ENCODE measurements around the gene MCM8. TPM values are rescaled to one million over a fixed set of nuclear protein-coding genes. Genes with fewer than 3 reads are reported as not detected.

The MCM8 gene
- total and polyA plus RNA-seq, 7 experiments from 2014 or later = 0.29 to 22.7 (median 5.1) TPM

GRCh38 chr20:5938456-5939029, 11.9 kb upstream of the MCM8 start:
- intact Hi-C loops (cut with micrococcal nuclease) = no loop called here
- H3K4me3 ChIP-seq (ENCODE audit: low read length) = no peak overlapping the region
- Mint-ChIP-seq H3K27ac (peak overlapping the region in 2 of 9 donors; percentile 56 to 59), H3K4me1 (peaks cover 0 to 9% (median 0%) of the 10 kb centered on the region in 7 donors), H3K27me3 (no peaks in the 10 kb centered on the region), H3K9me3 (no peaks in the 10 kb centered on the region), H3K36me3 (peaks cover 4 to 41% (median 13%) of the 10 kb centered on the region in 5 donors), H3K4me3 (no peak overlapping the region)
- ATAC-seq (no peak), DNase-seq (no peak)
- ChIA-PET CTCF (no interaction called here), POLR2A (no interaction called here)
- no peaks in the 10 kb centered on the region for H3K27me3 ChIP-seq (ENCODE audit: control insufficient read depth in 2 of 2, insufficient read depth in 2 of 2, low read length in 2 of 2)
- H3K36me3 ChIP-seq (ENCODE audit: control insufficient read depth in 2 of 3, insufficient read depth in 3 of 3, low read length in 3 of 3) = peaks cover 7 to 43% (median 26%) of the 10 kb centered on the region in 3 experiments
- no peaks in the 10 kb centered on the region for H3K4me1 ChIP-seq (ENCODE audit: control insufficient read depth in 2 of 2, insufficient read depth in 2 of 2, low read length in 2 of 2)
- H3K27ac ChIP-seq (ENCODE audit: low read depth, low read length) = no peak overlapping the region
- H3K9me3 ChIP-seq (ENCODE audit: control insufficient read depth in 2 of 3, low read length in 3 of 3) = no peaks in the 10 kb centered on the region

GRCh38 chr20:5945963-5946362, 4.5 kb upstream of the MCM8 start:
- peaks cover 12 to 44% (median 34%) of the 10 kb centered on the region in 7 donors for H3K4me1 Mint-ChIP-seq
- peaks cover 6 to 10% of the 10 kb centered on the region in 2 donors for H3K4me1 ChIP-seq (ENCODE audit: control insufficient read depth in 2 of 2, insufficient read depth in 2 of 2, low read length in 2 of 2)
- H3K9me3 ChIP-seq (ENCODE audit: control insufficient read depth in 2 of 3, low read length in 3 of 3) = no peaks in the 10 kb centered on the region
- H3K27me3 Mint-ChIP-seq = peaks cover 0 to 4% (median 0%) of the 10 kb centered on the region in 5 donors
- peaks cover 3 to 49% (median 17%) of the 10 kb centered on the region in 5 donors for H3K36me3 Mint-ChIP-seq
- H3K9me3 Mint-ChIP-seq = peaks cover 0 to 5% (median 0%) of the 10 kb centered on the region in 11 donors
- no peak overlapping the region for H3K4me3 Mint-ChIP-seq
- DNase-seq (no peak), ATAC-seq (no peak)
- H3K36me3 ChIP-seq (ENCODE audit: control insufficient read depth in 2 of 3, insufficient read depth in 3 of 3, low read length in 3 of 3) = peaks cover 12 to 58% (median 33%) of the 10 kb centered on the region in 3 experiments
- no peak overlapping the region for H3K27ac Mint-ChIP-seq
- CTCF ChIA-PET = no interaction called here
- POLR2A ChIA-PET = no interaction called here
- intact Hi-C loops (cut with micrococcal nuclease) = no loop called here
- no peaks in the 10 kb centered on the region for H3K27me3 ChIP-seq (ENCODE audit: control insufficient read depth in 2 of 2, insufficient read depth in 2 of 2, low read length in 2 of 2)
- no peak overlapping the region for H3K4me3 ChIP-seq (ENCODE audit: low read length)
- H3K27ac ChIP-seq (ENCODE audit: low read depth, low read length) = no peak overlapping the region

- Histone ChIP-seq H3K9me3 (ENCODE audit: control insufficient read depth in 2 of 3, low read length in 3 of 3) (no peaks in the 10 kb centered on the region), H3K4me1 (ENCODE audit: control insufficient read depth in 2 of 2, insufficient read depth in 2 of 2, low read length in 2 of 2) (peaks cover 13 to 17% of the 10 kb centered on the region in 2 donors), H3K36me3 (ENCODE audit: control insufficient read depth in 2 of 3, insufficient read depth in 3 of 3, low read length in 3 of 3) (peaks cover 12 to 45% (median 21%) of the 10 kb centered on the region in 3 experiments), H3K27ac (ENCODE audit: low read depth, low read length) (no peak overlapping the region), H3K4me3 (ENCODE audit: low read length) (no peak overlapping the region), H3K27me3 (ENCODE audit: control insufficient read depth in 2 of 2, insufficient read depth in 2 of 2, low read length in 2 of 2) (no peaks in the 10 kb centered on the region)
- Mint-ChIP-seq H3K27me3 (peaks cover 0 to 4% (median 0%) of the 10 kb centered on the region in 5 donors), H3K4me1 (peaks cover 12 to 56% (median 45%) of the 10 kb centered on the region in 7 donors), H3K4me3 (peak overlapping the region in 1 of 10 donors; percentile 8), H3K36me3 (peaks cover 3 to 39% (median 14%) of the 10 kb centered on the region in 5 donors), H3K9me3 (peaks cover 0 to 5% (median 0%) of the 10 kb centered on the region in 11 donors), H3K27ac (peak overlapping the region in 2 of 9 donors; percentile 3 to 49)
- ATAC-seq (peak; percentile 48), DNase-seq (peak in 1 of 9 donors; percentile 37)
- intact Hi-C loops (cut with micrococcal nuclease) = no loop called here
- ChIA-PET POLR2A (interaction anchor here (0.6 kb wide), 1 partner anchor 1232 kb away, joined by 3 read pairs; no protein-coding TSS in a partner anchor), CTCF (interaction anchor here (0.6 to 1.4 kb wide), 2 partner anchors 417 to 1214 kb away, joined by 3 read pairs; no protein-coding TSS in a partner anchor)
These were observed 3.2 kb upstream of the MCM8 start for GRCh38 chr20:5947276-5947675.

GRCh38 chr20:5949943-5950270, 545 bp upstream of the MCM8 start:
- Mint-ChIP-seq H3K4me1 (peaks cover 12 to 66% (median 47%) of the 10 kb centered on the region in 7 donors), H3K36me3 (peaks cover 3 to 34% (median 8%) of the 10 kb centered on the region in 5 donors)
- intact Hi-C loops (cut with micrococcal nuclease) = loop anchor here (1.0 to 10.0 kb wide), 8 partner anchors 114 to 823 kb away; partner anchors contain the start of genes CDS2 (in 2 of the 2) and SHLD1 (in 2 of the 2)

GRCh38 chr20:5967469-5967868, 17.0 kb downstream of the MCM8 start:
- ATAC-seq = no peak
- Histone ChIP-seq H3K27ac (ENCODE audit: low read depth, low read length) (no peak overlapping the region), H3K9me3 (ENCODE audit: control insufficient read depth in 2 of 3, low read length in 3 of 3) (no peaks in the 10 kb centered on the region), H3K4me1 (ENCODE audit: control insufficient read depth in 2 of 2, insufficient read depth in 2 of 2, low read length in 2 of 2) (no peaks in the 10 kb centered on the region), H3K4me3 (ENCODE audit: low read length) (no peak overlapping the region), H3K27me3 (ENCODE audit: control insufficient read depth in 2 of 2, insufficient read depth in 2 of 2, low read length in 2 of 2) (no peaks in the 10 kb centered on the region), H3K36me3 (ENCODE audit: control insufficient read depth in 2 of 3, insufficient read depth in 3 of 3, low read length in 3 of 3) (peaks cover 0 to 10% (median 3%) of the 10 kb centered on the region in 3 experiments)
- ChIA-PET CTCF (no interaction called here), POLR2A (no interaction called here)
- Mint-ChIP-seq H3K4me3 (no peak overlapping the region), H3K9me3 (no peaks in the 10 kb centered on the region), H3K4me1 (peaks cover 0 to 3% (median 0%) of the 10 kb centered on the region in 7 donors), H3K27me3 (no peaks in the 10 kb centered on the region), H3K27ac (no peak overlapping the region), H3K36me3 (peaks cover 0 to 41% (median 31%) of the 10 kb centered on the region in 5 donors)
- no peak for DNase-seq
- intact Hi-C loops (cut with micrococcal nuclease) = no loop called here

More at GRCh38 chr20:5949943-5950270, 545 bp upstream of the MCM8 start:
- peak overlapping the region; percentile 91 to 100 (median 97) for H3K27ac Mint-ChIP-seq
- H3K4me3 Mint-ChIP-seq = peak overlapping the region; percentile 91 to 99 (median 96)
- H3K9me3 Mint-ChIP-seq = peaks cover 0 to 5% (median 0%) of the 10 kb centered on the region in 11 donors
- H3K36me3 ChIP-seq (ENCODE audit: control insufficient read depth in 2 of 3, insufficient read depth in 3 of 3, low read length in 3 of 3) = peaks cover 5 to 34% (median 12%) of the 10 kb centered on the region in 3 experiments
- ChIA-PET POLR2A (no interaction called here), CTCF (no interaction called here)
- peaks cover 13 to 17% of the 10 kb centered on the region in 2 donors for H3K4me1 ChIP-seq (ENCODE audit: control insufficient read depth in 2 of 2, insufficient read depth in 2 of 2, low read length in 2 of 2)
- no peak for ATAC-seq
- peak overlapping the region; percentile 82 for H3K27ac ChIP-seq (ENCODE audit: low read depth, low read length)
- peak overlapping the region; percentile 89 for H3K4me3 ChIP-seq (ENCODE audit: low read length)
- peak in 1 of 9 donors; percentile 2 for DNase-seq
- H3K27me3 ChIP-seq (ENCODE audit: control insufficient read depth in 2 of 2, insufficient read depth in 2 of 2, low read length in 2 of 2) = no peaks in the 10 kb centered on the region
- H3K9me3 ChIP-seq (ENCODE audit: control insufficient read depth in 2 of 3, low read length in 3 of 3) = no peaks in the 10 kb centered on the region
- H3K27me3 Mint-ChIP-seq = peaks cover 0 to 4% (median 0%) of the 10 kb centered on the region in 5 donors

GRCh38 chr20:5968462-5968861, 18.0 kb downstream of the MCM8 start:
- no peaks in the 10 kb centered on the region for H3K4me1 ChIP-seq (ENCODE audit: control insufficient read depth in 2 of 2, insufficient read depth in 2 of 2, low read length in 2 of 2)
- ChIA-PET CTCF (no interaction called here), POLR2A (no interaction called here)
- H3K9me3 ChIP-seq (ENCODE audit: control insufficient read depth in 2 of 3, low read length in 3 of 3) = no peaks in the 10 kb centered on the region
- ATAC-seq (no peak), DNase-seq (no peak)
- no peak overlapping the region for H3K27ac Mint-ChIP-seq
- H3K36me3 Mint-ChIP-seq = peaks cover 0 to 36% (median 25%) of the 10 kb centered on the region in 5 donors
- intact Hi-C loops (cut with micrococcal nuclease) = no loop called here
- no peak overlapping the region for H3K4me3 ChIP-seq (ENCODE audit: low read length)
- H3K4me1 Mint-ChIP-seq = no peaks in the 10 kb centered on the region
- peaks cover 0 to 10% (median 3%) of the 10 kb centered on the region in 3 experiments for H3K36me3 ChIP-seq (ENCODE audit: control insufficient read depth in 2 of 3, insufficient read depth in 3 of 3, low read length in 3 of 3)
- no peaks in the 10 kb centered on the region for H3K27me3 ChIP-seq (ENCODE audit: control insufficient read depth in 2 of 2, insufficient read depth in 2 of 2, low read length in 2 of 2)
- H3K4me3 Mint-ChIP-seq = no peak overlapping the region
- H3K27ac ChIP-seq (ENCODE audit: low read depth, low read length) = no peak overlapping the region
- no peaks in the 10 kb centered on the region for H3K9me3 Mint-ChIP-seq
- no peaks in the 10 kb centered on the region for H3K27me3 Mint-ChIP-seq
